Epithelial cell of alveolus of lung (primary cell): ENCODE data around the gene ZNF518B. TPM values are rescaled to one million over a fixed set of nuclear protein-coding genes. Genes with fewer than 3 reads are reported as not detected.

Experiments
- total RNA-seq: library from RNA; depleted of rRNA; stranded (reverse); fragments of >200 nt; gene quantifications from 2 replicates; pipeline ENCODE4 v1.2.1, GENCODE V29; 2015

Gene ZNF518B, protein sequence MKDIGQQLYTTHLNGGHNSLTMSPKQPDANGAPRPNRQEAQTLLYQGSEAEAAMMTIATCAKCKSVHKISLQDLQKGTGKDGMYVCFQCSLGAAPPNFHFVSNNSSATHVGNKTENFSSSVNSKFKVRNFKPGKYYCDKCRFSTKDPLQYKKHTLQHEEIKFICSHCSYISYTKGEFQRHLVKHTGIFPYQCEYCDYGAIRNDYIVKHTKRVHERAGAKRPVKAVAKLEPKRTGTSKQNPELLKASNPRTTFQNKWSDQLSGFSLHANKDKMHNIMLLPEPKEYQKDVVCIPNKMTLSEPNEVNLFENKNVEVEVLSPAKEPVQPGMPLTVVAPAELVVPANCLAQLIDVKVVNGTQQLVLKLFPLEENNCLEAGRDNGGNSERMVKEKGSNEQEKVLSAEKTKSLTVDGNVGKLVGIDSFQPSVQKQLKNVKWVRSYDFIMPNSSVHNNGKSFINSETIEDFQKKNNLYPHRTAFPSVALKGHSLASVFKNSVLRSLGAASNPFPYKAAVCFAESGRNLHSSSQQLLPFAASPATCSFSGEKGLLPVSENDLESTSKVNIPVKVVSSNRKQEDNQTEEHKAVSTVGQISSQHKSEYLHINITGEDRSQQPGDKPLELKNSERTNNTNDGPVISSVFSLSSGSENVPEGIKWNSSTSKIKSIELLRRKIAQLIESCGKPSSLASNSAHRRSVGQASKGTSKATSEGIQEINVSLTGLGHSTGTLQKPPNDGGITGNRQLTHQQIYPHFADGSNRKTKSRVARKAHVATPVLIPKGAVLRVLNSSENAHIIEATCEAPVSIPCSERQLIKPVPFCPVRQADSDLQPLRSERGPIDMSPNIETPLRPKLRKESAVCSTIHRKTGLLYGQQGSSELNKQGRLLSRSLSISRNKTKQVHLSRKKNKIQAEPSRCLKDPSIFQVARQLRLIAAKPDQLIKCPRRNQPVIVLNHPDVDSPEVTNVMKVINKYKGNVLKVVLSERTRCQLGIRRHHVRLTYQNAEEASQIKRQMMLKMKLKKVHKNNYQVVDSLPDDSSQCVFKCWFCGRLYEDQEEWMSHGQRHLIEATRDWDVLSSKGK
- total RNA-seq, result 35.9 and 40.2 TPM in 2 replicates

DNA sequence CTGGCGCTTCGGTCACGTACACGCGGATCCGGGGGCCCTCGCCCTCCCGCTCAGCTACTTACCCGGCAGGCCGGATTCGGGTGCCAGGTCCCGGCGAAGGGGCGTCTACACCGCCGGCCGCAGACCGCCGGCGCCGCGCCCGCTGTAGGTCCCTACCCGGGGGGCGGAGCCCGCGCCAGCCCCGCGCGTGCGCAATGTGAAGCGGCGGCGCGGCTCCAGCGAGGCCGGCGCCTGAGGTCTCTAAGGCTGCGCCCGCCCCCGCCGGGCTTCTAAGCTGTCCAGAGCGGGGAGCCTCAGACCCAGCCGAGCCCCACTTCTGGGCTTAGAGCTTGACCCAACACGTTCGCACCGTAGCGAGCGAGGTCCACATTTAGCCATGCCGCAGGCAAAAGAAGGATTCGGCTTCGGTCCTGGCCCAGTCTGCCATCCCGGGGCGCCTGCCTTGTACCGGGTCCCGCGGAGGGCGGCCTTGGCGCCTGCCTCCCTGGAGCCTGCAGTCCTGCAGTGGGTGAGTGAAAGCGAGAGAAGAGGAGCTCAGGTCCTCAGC is at the start of gene ZNF518B:
ZNF518B (minus strand) TSS at position 172 of the 547 bp plus-strand sequence. CDS start 11,098 bp downstream, outside the sequence.

Other genes with a start within 250 kb of the ZNF518B start
- gene CLNK, start 227.3 kb upstream of the ZNF518B start, total RNA-seq, result not detected in 2 replicates